HG02588 (cell line): ENCODE data around the gene MICAL3.

Experiments used
- ATAC-seq: cut with Tn5 transposase; IDR thresholded peaks from one replicate; pipeline ENCODE4 v1.9.1; 2021; ENCODE audit warnings: mild to moderate bottlenecking, moderate library complexity; ENCODE audit not compliant: unreplicated experiment

Gene MICAL3

DNA sequence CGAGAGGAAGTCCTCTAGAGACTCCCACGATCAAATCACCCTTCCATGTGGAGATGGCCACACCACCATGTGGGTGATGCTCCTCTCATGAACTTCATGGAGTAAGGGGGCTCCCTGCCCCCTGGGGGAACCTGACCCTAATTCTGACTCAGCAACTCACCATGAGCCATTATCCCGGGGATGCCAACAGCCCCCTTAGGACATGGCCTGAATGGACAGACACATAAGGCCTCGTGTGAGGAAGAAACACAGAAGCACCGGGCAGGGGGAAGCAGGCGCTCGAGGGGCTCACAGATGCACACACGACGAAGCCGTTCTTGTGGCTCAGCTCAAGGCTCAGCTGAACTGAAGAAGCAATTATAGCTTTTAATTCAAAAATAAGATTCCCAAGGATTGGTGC, 150.6 kb downstream of the MICAL3 start:
- no peak for ATAC-seq

- ATAC-seq = no peak
Measured at GRCh38 chr22:17873116-17873515, 151.2 kb downstream of the MICAL3 start.

GRCh38 chr22:17872471-17872870, 151.9 kb downstream of the MICAL3 start:
- ATAC-seq = no peak

DNA sequence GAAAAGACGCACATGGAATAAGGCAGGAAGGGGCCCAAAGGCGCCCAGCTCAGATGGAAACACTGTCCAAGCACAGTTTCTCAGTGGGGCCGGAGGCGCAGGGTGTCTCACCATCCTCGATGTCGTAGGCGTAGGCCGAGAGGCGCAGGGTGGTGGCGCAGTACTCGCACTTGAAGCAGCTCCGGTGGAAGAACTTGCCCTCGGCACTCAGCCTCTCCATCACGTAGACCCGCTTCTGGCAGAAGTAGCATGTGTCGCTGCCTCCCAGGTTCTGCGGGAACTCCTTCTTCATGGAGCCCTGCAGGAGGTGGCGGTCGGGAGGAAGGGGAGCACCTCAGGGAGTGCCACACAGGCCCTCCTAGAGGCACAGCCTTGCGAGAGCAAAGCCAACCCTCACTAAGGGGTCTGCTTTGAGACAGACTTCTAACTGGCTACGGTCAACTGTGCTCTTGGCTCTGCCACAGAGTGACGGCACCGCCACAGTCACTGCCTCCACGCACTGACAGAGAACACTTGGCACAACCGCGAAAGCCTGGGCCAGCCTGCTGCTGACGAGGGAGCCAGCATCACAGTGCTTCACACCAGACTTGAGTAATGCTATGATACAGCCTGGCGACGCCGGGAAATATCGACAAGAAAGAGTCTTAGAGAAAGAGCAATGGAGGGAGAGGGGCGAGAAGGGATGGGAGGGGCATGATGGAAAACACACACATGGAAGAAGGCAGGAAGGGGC, 152.5 kb downstream of the MICAL3 start:
- no peak for ATAC-seq

DNA sequence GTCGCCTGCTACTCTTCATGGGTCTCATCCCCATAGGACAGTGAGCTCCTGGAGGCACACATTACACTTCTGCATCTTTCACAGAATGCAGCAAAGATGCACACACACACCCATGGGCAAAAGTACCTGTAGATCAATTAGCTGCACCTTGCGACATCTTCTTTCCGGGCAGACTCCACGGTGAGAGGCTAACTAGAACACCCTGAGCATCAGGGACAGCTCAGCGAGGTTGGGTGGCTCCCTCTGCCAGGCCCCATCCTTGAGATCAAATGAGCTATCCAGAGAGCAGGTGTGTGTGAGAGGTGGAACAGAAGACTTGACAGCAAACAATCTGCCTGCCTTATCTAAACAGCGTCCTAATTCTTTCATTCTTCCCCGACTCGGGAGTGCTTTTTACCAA, 154.0 kb downstream of the MICAL3 start:
- no peak for ATAC-seq

- no peak for ATAC-seq
Measured at GRCh38 chr22:17869285-17870096, 154.9 kb downstream of the MICAL3 start.

DNA sequence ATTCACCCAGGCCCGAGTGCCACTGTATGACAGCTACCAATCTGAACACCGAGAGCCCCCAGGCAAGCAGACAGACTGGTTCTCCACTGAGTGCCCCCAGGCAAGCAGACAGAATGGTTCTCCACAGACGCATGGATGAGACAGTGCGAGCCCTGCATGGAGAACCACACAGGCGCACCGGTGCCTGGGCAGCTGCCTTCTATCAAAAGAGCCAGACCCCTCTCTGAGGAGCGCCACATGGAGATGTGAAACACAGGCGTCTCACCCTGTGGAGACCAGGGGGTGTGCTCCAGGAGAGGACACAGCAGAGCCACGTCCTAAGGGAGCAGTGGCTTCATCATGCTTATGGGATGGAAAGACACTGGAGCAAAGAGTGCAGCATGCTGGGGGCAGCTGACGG, 155.6 kb downstream of the MICAL3 start:
- ATAC-seq = no peak

GRCh38 chr22:17867160-17867785, 157.1 kb downstream of the MICAL3 start:
- ATAC-seq = no peak

DNA sequence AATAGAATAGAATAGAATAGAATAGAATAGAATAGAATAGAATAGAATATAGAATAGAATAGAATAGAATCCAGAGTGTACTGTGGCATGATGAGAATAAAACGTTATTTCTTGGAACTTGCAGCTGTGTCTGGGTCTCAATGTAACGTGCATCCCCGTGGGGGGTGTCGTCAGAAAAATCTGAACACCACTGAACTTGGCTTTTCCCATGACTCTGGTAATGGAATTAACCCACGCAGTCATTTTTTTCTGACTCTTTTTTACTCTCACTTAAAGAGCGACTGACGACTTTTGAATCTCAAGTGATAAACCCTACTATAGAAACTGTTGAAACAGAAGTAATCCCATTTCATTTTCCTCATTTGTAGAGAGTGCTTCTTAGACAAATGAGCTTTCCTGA, 157.7 kb downstream of the MICAL3 start:
- no peak for ATAC-seq

DNA sequence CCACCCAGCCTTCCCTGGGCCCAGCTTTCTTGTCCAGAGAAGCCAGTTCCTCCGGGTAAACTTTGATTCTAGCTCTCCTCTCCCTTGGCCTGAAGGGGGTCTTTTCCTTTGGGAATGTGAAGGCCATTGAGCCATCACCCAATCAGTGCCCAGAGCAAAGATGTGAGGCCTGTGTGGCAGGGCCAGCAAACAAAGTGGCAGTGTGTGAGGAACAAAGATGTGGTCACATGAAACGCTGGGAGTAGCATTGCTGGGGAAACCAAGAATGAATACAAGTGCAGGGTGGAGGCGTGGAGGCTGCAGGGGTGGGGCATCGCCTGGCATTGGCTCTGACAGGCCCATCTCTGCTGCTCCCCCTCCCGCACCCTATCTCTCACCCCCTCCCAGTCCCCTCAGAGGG, 158.2 kb downstream of the MICAL3 start:
- ATAC-seq = no peak

DNA sequence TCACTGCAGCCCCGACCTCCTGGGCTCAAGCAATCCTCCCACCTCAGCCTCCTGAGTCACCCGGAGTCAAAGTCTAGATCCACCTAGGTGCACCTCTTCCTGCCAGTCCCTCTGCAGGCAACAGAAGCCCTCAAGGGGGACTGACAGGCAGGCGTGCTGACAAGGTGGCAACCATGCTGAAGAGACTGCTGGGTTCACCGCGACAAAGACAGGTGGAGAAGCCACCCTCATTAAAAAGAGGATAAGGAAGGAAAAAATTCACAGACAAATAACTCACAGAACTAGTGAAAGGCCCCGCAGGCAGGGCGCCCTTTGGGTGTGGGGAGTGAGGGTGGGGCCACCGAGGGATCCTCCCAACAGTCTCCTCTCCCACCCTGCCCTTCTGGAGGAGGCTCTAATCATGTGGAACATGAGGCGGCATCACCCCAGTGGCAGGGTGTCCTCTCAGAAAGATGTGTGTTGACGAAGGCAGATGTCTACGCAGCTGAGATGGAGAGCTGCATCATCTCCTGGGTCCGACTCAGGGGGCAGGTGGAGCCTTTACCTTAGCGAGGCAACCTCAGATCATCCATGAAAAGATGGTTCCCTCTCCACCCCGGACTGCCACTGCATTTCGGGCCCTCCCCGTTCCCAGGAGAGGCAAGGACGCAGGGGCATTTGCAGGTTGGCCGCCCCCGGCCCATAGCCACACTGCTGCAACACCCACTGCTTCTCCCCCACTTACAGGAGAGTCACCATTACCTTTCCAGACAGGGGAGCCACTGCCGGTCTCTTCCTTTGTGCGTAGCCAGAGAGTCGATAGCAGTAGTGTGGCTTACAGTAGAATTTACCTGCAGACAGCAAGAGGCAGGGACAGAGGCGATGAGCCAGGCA, 158.9 kb downstream of the MICAL3 start:
- no peak for ATAC-seq

- no peak for ATAC-seq
Measured at GRCh38 chr22:17864398-17865182, 159.8 kb downstream of the MICAL3 start.

DNA sequence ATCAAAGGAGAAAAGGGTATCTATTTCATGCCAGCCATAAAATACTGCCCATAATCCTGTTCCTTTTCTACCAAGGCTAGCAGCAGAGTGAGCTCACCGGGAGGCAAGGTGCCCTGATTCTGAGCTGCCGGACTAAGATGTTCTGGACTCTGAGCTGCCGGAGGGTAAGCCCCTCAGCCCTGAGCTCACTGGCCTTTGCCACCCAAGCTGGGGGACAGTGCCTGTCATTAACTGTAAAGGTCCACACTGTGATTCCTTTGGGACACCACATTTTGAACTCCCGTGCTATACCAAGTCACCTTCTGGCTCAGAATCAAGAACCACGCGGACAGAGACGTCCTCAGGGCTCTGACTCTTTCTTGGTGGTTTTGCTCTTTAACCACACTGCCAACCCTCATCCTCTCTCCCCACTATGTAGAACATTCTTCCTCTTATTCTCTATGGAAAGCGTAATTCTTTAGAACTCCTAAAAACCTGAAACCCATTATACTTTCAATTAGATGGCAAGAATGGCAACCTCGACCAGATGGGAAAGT, 161.6 kb downstream of the MICAL3 start:
- no peak for ATAC-seq

GRCh38 chr22:17861909-17862308, 162.5 kb downstream of the MICAL3 start:
- no peak for ATAC-seq

- no peak for ATAC-seq
Measured at GRCh38 chr22:17860220-17860965, 164.0 kb downstream of the MICAL3 start.

DNA sequence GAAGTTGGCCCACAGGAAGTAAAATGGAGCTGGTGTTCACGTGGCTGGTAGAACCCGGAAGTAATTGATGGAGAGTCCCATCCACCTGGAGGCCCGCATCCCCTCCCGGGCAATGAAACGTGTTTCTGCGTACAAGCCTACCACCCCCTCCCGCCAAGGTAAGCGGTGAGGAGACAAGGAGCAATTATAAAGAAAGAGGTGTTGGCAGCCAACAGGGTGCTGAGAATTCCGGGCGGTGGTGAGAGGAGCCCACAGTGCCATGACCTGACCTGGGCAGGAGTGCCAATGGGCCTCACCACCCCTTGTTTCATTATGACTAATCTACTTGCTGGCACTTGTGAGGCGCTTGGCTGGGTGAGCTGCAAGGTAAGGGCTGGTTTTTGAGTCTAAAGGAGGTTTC, 166.3 kb downstream of the MICAL3 start:
- ATAC-seq = no peak

DNA sequence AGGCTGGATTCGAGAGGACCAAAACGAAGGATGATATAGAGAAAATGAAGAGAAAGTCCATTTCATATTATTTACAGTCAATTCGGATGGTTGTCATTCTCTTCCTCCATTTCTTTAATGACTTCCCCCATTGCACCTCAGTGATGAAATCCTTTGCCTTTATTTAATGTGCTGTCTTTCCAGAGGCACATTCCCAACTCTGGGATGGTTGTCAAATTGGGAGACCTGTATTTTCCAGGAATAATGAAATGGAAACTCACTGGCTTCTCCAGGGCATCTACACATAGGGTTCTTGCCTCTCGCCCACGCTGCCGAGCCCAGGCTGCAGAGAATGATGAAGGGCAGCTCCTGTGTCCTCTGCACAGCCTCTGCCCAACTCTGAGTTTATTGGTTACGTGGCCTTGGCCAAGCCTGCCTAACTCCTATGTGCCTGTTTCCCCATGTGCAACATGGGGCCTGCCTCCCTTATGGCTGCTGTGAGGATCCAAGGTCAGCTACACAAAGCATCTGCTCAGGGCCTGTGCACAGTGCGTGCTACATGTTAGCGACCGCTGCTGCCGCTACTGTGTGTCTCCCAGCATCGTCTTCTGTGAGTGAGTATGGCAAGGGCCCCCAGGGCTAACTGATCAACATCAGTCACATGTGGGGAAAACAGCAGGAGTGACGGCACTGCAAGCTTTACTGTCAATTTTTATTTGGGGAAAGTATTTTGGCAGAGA, 168.6 kb downstream of the MICAL3 start:
- no peak for ATAC-seq

DNA sequence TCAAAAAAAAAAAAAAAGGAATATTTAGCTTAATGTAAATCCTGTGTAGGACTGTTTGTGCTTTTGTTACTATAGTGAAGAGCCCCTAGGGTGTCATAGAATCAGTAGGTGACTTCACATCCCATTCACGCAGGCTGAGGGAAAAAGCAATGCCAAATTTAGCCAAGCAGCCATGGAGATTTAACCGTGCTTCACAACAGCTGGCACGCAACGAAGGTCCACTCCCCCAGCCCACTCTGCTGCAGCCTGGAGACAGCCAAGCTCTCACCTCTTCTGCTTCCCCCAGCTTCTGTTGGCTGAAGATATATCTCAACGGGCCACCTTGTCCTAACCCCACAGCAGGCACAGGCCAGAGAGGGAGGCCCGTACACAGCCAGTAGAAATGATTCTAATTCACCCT, 171.3 kb downstream of the MICAL3 start:
- no peak for ATAC-seq

GRCh38 chr22:17851759-17852158, 172.6 kb downstream of the MICAL3 start:
- no peak for ATAC-seq
